HG03175 (cell line): ENCODE results near the gene ISL1.

Experiments
- ATAC-seq: cut with Tn5 transposase; IDR thresholded peaks from one replicate; pipeline ENCODE4 v1.9.1; 2021; ENCODE audit warnings: mild to moderate bottlenecking, moderate library complexity; ENCODE audit not compliant: unreplicated experiment

Gene ISL1

DNA sequence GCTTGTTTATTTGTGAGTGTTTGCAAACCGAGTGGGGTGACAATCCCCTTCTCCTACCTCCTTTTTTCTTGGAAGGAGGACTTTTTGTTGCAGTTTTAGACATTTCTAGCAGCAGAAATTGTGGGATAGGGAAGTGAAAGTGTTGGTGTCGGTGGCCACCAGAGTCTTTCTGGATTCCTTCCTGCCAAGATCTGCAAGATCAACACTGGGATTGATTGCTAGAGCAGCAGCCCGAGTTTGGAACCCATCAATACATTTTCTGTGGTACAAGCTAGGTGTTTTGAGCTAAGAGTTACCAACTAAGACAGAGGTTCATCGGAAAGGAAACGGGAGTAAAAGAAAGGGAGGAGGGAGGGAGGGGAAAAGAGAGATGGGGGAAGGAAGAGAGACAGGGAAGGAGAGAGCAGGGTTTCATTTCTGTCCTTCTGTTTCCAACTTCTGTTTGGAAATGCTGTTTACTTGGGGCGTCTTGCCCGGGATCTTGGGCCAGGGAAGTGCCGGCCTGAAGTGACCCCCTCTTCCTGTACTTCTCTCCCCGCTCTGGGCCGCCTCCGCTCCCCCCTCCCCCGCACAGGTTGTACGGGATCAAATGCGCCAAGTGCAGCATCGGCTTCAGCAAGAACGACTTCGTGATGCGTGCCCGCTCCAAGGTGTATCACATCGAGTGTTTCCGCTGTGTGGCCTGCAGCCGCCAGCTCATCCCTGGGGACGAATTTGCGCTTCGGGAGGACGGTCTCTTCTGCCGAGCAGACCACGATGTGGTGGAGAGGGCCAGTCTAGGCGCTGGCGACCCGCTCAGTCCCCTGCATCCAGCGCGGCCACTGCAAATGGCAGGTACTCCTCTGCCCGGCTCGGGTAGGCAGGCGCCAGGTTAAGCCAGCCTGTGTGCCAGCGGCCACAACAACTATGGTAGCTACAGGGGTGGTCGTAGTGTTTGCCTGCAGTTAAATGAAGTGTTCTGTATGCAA is 4.0 kb downstream of the ISL1 start:
- no peak for ATAC-seq

- no peak for ATAC-seq
These were observed 4.6 kb downstream of the ISL1 start for GRCh38 chr5:51387884-51388275.

GRCh38 chr5:51388488-51389287 is 5.4 kb downstream of the ISL1 start:
- ATAC-seq, result no peak

DNA sequence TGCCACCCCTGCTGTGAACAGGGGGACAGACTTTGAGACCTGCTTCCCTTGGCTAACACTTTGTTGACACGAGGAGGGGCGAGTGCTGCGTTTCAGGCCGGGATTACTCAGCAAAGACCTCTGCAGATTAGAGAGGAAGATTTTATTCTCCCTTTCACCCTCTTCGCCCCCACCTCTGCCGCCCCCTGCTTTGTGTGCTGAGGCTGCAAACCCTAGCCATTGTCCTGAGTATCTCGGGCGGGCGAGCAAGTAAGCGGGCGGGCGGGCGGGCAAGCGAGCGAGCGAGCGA is 6.0 kb downstream of the ISL1 start:
- no peak for ATAC-seq

GRCh38 chr5:51389577-51390463 is 6.6 kb downstream of the ISL1 start:
- no peak for ATAC-seq

GRCh38 chr5:51391175-51391574 is 7.9 kb downstream of the ISL1 start:
- ATAC-seq, result no peak

DNA sequence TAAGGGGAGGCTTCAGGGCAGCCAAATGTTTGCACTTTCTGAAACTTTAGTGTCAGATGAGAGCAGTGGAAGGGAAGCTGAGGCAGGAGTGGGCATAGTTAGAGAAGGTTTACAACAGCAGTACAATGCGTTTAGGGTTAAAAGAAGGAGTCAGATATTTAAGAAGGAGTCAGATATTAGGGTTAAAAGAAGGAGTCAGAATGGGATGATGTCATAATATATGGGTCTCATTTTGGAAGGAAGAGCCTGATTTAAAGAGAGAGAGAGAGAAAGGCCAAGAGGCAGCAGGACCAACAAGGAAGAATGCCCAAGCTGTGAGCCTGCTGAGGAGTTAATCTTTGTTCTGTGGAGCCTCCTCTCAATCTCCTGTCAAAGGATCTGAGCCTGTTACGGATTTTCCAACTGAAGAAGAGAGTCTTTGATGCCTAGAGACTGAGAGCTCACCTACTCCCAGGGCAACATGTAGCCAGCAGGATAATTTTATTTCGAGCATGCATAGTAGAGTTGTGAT is 9.5 kb downstream of the ISL1 start:
- no peak for ATAC-seq

GRCh38 chr5:51394609-51395008 is 11.4 kb downstream of the ISL1 start:
- no peak for ATAC-seq

DNA sequence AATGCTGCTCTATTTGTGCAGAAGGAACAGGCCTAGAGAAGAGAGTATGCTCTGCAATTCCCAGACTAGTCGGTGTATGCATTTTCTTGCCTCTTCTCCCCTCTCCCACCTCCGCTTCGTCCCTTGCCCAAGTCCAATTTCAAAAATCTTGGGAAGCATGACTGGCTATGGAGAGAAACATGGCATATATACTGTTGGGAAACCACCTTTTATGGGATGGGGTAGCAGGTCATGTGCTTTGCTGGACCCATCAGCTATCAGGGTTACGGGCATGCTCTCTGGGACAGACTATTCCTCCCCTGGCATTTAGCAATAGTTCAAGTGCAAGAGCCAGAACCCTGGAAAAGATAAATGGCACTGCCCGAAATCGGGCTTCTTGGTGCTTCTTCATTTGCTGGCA is 12.0 kb downstream of the ISL1 start:
- no peak for ATAC-seq

DNA sequence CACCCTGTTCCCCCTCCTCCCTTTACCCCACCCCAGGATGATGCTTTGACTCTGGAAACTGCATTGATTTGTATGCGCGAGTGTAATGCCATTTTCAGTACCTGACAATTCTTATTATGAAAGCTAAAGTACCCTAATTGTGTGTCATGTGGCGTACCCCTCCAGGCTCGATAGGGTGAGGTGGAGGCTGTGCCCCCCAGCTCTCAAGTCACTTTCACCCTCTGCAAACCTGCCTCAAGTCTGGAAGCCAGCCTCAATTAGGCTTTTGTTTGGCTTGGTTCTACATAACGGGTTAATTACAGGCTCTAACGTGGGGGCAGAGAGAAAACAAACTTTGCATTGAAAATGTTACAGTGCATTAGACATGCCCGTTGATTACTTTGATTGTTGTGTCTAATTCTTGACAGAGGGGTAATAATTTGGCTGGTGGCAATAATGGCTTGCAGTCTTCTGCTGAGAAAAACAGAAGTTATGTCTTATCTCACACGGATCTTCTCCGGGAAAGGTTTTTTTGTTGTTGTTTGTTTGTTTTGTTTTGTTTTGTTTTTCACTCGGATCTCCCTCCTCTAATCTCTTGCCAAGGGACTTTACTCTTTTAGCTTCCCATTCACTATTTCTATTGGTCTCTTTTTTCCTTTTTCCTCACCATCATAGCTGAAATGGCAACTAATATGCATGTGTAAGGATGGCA is 12.6 kb downstream of the ISL1 start:
- no peak for ATAC-seq

DNA sequence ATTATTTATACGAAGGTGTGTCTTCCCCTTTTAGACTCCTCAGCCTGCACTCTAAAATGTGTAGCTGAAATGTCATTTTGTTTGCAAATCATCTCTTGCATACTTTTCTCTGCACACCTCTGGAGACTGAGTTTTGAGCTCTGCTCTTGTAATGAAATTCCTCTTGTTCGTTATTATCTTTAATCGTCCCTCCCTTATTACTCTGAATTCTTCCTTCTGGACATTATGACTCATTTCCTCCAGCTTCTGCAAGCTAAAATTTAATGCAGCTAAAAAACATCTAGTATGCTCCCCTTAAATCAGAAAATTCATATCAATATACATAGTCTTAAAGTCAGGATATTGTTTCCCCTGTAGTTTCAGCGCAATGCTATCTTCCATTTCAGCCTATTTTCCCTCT is 13.5 kb downstream of the ISL1 start:
- no peak for ATAC-seq

- ATAC-seq, result no peak
These were observed 14.7 kb downstream of the ISL1 start for GRCh38 chr5:51397996-51398395.

DNA sequence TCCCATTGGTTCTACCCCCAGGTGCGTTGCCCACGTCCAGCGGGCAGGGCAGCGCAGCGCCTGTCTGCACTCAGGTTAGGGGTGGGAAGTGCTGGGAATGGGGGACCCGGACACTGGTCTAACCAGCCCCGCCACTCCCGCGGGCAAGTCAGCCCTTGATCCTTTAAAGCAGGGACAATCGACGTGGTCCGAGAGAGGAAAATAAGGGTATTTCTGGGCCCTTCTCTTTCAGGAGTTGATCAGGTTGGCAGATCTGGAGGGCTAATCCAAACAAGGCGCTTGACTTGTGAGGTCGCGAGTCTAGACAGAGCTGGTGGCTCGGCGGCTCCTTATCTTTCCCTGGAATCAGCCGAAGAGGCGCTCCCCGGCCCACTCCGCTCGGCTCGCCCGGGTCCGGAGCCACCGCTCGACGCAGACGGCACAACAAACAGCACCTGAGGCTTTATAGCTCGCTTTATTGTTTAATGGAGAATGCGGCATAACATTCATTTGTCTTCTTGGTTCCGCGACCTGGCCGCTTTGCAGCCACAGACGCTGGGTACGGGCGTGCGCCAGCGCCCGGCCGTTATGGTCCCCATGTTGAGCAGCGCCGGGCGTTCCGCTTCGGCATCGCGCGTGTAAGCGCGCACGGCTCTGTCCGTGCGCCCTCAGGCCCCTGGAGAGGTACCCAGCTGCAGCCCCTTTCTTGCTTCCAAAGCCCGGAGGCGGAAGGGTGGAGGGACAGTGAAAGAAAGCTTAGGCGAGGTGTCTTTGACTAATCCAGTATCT is 15.8 kb downstream of the ISL1 start:
- ATAC-seq, result no peak

GRCh38 chr5:51399643-51400006 is 16.4 kb downstream of the ISL1 start:
- ATAC-seq, result no peak

DNA sequence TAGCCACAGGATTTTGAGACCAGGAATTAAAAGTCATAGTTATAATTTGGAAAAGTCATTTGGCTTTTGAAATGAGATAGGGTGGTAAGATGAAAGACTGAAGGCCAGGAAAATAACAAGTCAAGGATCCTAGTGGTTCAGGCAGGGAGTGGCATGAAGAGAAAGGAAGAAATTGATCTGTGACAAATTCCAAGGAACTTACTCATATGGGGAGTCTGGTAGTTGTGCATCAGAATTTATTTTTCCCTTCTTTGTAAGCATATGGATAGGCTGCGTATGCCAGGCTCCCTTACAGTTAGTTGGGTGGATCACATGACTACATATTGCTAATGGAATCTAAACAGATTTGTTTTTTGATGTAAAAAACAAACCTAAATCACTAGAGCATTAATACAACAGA is 21.0 kb downstream of the ISL1 start:
- no peak for ATAC-seq

DNA sequence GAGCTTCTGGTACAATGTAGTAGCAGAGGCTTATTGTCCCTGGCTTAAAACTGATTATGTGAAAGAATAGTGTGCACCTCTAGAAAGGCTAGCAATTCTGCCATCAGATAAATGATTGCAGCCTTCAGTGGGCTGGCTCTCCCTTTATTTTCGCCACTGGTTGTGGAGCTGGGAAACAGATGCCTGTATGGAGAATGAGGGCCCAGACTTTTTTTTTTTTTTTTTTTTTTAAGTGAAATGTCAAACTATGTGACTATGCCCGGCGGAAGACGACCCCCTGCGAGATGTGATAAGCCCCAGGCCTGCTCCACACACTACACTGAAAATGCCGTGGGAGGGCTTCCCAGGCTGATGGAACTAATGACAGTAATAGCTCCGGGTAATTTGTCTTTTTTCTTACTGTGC is 28.7 kb downstream of the ISL1 start:
- no peak for ATAC-seq

- no peak for ATAC-seq
These were observed 31.3 kb downstream of the ISL1 start for GRCh38 chr5:51414516-51414915.

DNA sequence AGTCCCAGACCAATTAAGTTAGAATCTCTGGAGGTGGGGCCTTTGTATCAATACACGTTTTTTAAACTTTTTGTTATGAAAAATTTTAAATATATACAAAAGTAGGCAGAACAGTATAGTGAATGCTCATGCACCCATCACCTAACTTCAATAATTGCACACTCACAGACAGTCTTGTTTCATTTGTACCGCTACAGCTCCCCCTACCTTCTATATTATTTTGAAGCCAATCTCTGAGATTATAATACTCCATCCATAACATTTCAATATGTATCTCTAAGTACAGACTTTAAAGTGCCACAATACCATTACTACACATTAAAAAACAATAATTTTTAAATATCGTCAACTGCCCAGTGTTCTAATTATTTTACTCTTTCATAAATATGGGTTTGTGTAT is 32.9 kb downstream of the ISL1 start:
- ATAC-seq, result no peak

DNA sequence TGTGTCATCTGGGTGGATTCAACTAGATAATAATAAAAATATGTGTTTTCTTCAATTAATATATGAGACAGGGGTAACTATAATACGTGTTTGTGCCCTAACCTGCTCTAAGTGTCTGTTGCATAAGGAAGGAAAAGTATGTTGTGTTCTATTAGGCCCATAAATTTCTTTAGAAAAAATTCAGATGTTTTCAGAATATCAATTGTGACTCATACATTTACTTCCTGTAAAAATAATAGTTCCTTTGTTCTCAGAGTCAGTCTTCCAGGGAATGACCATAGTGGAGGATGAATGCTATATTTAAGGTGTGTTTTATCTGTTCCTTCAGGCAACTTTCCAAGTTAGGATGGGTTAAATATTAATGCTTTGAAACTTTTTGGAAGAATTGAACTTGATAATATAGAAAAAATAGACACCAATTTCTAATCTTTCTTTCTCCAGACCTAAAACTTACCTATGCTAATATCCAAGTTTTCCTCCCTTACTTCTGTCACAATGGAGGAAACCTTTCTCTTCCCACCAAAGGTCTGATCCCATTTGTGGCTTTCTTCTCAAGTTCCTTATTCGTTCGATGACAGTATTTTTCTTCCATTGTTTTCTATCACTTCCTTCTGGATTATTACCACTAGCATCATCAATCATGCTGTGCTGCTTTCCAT is 49.9 kb downstream of the ISL1 start:
- ATAC-seq, result no peak
